ENCODE data around the gene UQCRC1. TPM values are rescaled to one million over a fixed set of nuclear protein-coding genes. Genes with fewer than 3 reads are reported as not detected.

Gene UQCRC1
- total RNA-seq (82.4 TPM), polyA plus RNA-seq (282 TPM)

DNA sequence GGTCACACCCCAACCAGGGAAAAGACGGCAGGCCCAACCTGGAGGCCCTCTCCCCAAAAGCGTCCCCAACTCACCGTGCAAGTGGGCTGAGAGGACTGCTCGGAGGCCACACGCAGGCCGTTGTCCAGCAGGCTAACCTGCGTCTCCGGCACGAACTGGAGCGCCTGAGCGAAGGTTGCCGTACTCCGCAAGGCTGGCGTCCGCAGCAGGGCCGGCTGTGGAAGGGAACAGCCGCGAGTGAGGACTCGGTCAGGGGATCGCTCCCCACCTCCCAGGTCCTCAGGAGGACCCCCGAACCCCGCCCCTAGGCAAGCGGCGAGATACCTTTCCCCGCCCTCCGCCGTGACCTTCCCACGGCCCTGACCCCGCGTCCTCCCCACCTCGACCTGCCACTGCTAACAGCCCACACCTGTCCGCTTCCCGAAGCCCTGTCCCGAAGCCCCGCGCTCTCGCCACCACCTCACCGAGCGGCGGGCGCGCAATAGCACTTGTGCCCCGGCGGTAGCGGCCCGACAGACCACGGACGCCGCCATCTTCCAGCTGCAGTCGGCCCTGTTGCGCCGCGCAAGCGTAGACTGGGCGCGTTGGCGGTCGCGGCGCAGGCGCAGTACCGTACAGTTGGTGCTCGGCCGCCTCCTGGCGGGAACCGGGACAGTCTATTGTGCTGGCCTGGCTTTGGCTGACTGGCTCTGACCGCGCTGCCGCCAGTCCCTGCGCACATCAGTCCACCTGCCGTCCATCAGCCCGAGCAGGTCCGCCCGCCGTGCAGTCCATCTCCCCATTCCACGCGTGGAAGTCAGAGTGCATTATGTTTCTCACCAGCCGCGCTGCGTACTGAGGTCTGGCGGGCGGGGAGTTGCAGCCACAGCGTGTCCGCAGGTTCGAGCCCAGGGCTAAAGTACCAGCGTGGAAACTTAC, at the start of gene UQCRC1:
TSS of gene UQCRC1 (minus strand) at position 559 of the 918 bp plus-strand sequence. CDS start at position 533, 26 bp downstream.
- 2% methylated on average over 86 of the region's 86 CpGs for WGBS

DNA sequence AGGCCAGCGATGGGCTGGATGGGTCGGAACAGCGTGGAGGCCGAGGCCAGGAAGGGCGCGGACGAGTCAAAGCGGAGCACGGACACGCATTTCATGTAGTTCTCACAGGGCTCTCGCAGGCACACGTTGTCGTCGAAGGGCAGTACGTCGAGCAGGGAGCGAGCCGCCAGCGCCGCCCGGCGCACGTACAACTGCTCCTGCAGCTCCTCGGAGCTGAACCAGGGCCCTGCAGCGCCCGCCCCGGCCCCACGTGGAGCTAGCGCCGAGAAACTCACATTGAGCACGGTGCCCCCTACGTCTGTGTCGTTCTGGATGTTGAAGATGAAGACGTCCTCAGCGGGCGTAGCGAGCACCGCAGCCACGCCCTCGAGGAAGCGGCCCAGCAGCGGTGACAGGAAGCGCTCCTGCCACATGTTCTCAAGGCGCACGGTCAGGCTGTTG, 47.4 kb upstream of the UQCRC1 start:
- 55% methylated on average over 45 of the region's 45 CpGs for WGBS
- peak overlapping the region; percentile 52 for H3K4me3 ChIP-seq (ENCODE audit: low read depth, low read length)
- no peak overlapping the region for H3K27ac ChIP-seq (ENCODE audit: low read depth)
- peaks cover 4% of the 10 kb centered on the region for H3K4me1 ChIP-seq (ENCODE audit: insufficient read depth)
- no peak for DNase-seq (ENCODE audit: extremely low spot score)
- no peaks in the 10 kb centered on the region for H3K36me3 ChIP-seq (ENCODE audit: insufficient read depth)

More for the DNA sequence above, at the start of gene UQCRC1:
- DNase-seq (ENCODE audit: extremely low spot score) = peak; percentile 59
- H3K27ac ChIP-seq (ENCODE audit: low read depth) = peak within 1 kb of the TSS; percentile 88
- peak within 1 kb of the TSS; percentile 75 for H3K4me3 ChIP-seq (ENCODE audit: low read depth, low read length)
- H3K4me1 ChIP-seq (ENCODE audit: insufficient read depth) = no peaks in the 10 kb centered on the region
- peaks cover 2% of the 10 kb centered on the region for H3K36me3 ChIP-seq (ENCODE audit: insufficient read depth)

DNA sequence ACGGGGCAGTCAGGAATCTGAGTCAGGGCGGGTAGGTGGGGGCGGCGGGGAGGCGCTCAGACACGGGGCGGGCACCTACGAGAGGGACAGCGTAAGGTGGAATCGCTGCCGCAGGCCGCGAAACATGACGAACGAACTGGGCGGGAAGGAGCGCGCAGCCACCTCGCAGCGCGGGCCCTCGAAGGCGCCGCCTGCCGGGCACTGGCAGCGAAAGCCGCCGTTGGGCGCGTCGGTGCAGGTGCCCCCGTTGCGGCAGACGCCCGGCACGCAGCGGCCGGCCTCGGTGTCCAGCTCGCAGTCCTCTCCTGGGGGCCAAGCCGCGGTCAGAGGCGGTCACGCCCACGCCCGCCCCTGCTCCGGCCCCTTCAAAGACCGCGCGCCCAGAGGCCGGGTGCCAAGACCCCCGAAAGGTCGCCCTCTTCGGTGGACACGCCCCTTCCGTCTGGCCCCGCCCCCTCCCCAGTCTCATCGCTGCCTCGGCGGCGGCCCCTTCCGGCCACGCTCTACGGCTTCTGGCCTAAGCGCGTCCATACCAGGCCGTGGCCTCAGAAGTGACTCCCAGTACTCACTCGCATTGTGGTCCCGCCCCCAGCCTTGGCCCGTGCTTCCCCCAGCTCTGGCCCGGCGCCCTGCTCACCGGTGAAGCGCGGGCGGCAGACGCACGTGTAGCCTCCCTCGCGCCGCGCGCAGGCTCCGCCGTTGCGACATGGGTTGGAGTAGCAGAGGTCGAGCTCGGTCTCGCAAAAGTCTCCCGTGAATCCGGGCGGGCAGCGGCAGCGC, 46.8 kb upstream of the UQCRC1 start:
- DNase-seq (ENCODE audit: extremely low spot score) = no peak

DNA sequence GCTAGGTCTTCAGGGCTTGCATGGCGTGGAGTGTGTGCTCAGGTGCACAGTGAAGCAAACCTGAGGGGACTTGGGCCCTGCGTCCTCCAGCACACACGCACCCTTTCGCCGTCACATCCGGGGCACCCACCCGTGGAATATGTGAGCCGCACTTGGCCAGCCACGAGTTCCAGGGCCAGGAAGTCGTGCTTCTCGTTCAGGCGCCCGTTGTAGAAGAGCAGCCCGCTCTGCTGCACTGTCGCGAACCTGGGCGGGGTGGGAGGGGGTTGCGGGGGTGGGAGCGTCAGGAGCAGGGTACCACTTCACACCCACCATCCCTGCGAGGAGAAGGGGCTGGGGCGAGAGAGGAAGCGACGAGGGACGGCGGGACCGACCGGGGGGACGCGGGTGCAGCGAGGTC, 46.2 kb upstream of the UQCRC1 start:
- Histone ChIP-seq H3K27ac (ENCODE audit: low read depth) (no peak overlapping the region), H3K4me1 (ENCODE audit: insufficient read depth) (no peaks in the 10 kb centered on the region), H3K4me3 (ENCODE audit: low read depth, low read length) (peak overlapping the region; percentile 52), H3K36me3 (ENCODE audit: insufficient read depth) (no peaks in the 10 kb centered on the region)
- DNase-seq (ENCODE audit: extremely low spot score) = no peak
- 13% methylated on average over 30 of the region's 30 CpGs for WGBS

More for the DNA sequence above, 46.8 kb upstream of the UQCRC1 start:
- H3K4me3 ChIP-seq (ENCODE audit: low read depth, low read length) = peak overlapping the region; percentile 52
- H3K27ac ChIP-seq (ENCODE audit: low read depth) = no peak overlapping the region
- H3K36me3 ChIP-seq (ENCODE audit: insufficient read depth) = no peaks in the 10 kb centered on the region
- peaks cover under 1% of the 10 kb centered on the region for H3K4me1 ChIP-seq (ENCODE audit: insufficient read depth)
- 2% methylated on average over 94 of the region's 94 CpGs for WGBS

DNA sequence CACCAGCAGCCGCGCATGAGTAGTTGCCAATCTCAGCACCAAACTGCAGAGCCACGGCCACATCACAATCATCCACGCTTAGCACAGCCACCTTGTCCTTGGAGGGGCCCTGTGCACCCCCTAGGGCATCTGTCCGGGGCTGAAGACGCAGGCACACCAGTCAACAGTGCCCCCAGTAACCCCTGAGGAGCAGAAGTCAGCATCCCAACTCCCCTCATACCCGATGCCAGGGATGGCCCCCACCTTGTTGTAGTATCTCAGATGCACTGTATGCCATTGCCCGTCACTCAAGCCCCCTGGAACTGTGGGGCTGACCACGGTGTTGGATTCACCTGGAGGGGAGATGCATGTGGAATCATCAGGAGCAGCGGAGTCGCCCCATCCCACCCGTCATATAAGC, 45.6 kb upstream of the UQCRC1 start:
- no peak overlapping the region for H3K27ac ChIP-seq (ENCODE audit: low read depth)
- no peak overlapping the region for H3K4me3 ChIP-seq (ENCODE audit: low read depth, low read length)
- no peaks in the 10 kb centered on the region for H3K36me3 ChIP-seq (ENCODE audit: insufficient read depth)
- DNase-seq (ENCODE audit: extremely low spot score) = no peak
- 92% methylated on average over 12 of the region's 12 CpGs for WGBS
- H3K4me1 ChIP-seq (ENCODE audit: insufficient read depth) = no peaks in the 10 kb centered on the region

DNA sequence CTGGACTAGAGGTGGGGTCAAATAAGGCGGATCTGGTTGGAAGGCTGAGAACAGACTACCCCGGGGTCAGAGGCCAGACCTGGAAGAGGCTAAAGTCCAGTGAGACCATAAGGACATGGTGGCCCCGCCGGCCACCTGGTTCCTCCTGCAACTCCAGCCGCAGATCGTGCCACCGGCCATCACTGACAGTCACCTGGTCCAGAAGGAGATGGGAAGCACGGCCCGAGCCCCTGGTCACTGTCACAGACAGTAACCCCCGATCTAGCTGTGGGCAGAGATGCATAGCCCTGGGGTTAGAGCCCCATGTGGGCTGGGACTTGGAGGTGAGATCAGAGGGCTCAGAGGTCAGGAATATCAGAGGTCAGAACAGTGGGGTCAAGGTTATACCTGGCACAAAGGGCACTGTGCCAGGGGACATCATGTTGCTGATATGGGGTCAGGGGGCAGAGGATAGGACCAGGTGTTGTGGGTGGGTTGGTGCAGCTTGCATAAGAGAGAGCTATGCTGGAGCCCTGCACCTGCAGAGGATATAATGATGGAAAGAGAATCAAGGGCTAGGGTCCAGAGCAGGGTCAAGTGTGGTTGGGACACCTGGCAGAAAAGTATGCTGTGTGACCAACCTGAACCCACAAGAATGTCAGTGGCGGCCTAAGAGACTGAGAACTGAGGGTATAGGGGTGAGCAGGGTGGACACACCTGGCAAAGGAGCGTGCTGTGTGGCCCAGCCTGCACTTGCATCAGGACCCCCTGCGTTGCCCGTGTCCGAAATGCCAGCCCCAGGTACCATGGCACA, 43.7 kb upstream of the UQCRC1 start:
- Histone ChIP-seq H3K4me1 (ENCODE audit: insufficient read depth) (no peaks in the 10 kb centered on the region), H3K36me3 (ENCODE audit: insufficient read depth) (no peaks in the 10 kb centered on the region), H3K4me3 (ENCODE audit: low read depth, low read length) (no peak overlapping the region), H3K27ac (ENCODE audit: low read depth) (no peak overlapping the region)
- DNase-seq (ENCODE audit: extremely low spot score) = no peak
- 95% methylated on average over 15 of the region's 15 CpGs for WGBS

DNA sequence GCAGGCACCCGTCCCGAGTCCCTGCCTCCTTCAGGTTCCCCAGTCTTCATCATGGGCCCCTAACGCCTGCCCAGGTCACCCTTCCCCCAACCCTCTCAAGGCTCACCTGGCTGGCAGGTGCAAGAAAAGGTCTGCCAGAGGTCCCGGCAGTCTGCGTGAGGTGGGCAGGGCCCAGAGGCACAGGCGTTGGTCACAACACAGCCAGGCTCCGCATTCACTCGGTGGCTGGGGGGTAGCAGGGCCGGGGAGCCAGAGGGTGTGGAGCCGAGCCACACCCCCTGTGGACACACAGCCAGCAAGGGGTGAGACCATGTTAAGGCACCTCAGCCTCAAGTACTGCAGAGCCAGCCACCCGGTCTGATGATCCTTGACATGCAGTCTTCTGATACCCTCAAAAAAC, 42.3 kb upstream of the UQCRC1 start:
- Histone ChIP-seq H3K4me3 (ENCODE audit: low read depth, low read length) (no peak overlapping the region), H3K36me3 (ENCODE audit: insufficient read depth) (no peaks in the 10 kb centered on the region), H3K27ac (ENCODE audit: low read depth) (no peak overlapping the region), H3K4me1 (ENCODE audit: insufficient read depth) (no peaks in the 10 kb centered on the region)
- DNase-seq (ENCODE audit: extremely low spot score) = no peak
- WGBS = 81% methylated on average over 11 of the region's 11 CpGs

DNA sequence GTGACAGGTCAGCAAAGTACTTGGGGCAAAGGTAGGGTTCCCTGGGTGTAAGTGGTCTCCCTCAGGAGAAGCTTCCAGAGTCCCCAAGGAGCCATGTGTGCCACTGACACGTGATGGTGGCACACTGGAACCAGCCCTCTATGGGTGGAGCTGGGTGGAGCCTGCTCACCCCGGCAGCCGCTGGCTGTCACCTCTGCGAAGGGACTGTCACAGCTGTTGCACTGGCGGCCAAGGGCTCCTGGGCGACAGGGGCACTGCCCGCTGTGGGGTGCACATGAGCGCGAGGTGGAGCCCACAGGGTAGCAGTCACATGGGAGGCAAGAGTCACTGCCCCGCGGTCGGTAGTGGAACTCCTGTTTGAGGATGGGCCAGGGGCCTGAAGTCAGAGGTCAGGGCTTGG, 41.3 kb upstream of the UQCRC1 start:
- no peaks in the 10 kb centered on the region for H3K36me3 ChIP-seq (ENCODE audit: insufficient read depth)
- WGBS = 87% methylated on average over 12 of the region's 12 CpGs
- H3K27ac ChIP-seq (ENCODE audit: low read depth) = no peak overlapping the region
- H3K4me1 ChIP-seq (ENCODE audit: insufficient read depth) = no peaks in the 10 kb centered on the region
- no peak overlapping the region for H3K4me3 ChIP-seq (ENCODE audit: low read depth, low read length)
- DNase-seq (ENCODE audit: extremely low spot score) = no peak

DNA sequence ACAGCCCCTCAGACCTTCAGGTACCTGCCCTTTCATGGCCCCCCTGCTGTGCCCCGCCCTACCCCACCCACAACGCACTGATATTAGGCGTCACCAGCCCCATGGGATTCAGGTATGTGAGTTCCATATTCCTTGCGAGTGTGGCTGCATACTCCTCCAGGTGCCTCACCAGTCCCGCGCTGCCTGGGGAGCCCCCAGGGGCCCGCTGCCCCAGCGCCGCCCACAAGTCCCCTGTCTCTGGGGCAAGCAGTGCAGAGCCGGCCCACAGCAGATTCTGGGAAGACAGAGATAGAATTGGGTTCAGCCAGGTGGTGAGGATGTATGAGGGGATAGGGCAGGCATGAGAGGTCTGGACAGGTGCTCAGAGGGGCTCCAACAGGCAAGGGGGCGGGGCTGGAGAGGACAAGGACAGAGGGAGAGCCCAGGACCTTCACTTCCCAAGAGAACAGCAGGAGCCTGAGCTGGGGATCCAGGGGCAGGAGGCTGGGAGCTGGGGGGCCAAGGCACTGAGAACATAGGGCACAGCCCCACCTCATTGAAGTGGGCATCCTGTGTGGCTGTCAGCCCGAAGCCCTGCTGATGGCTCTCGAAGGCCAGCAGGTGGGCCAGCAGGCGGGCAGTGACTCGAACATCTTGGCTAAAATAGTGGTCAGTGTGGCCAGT, 38.9 kb upstream of the UQCRC1 start:
- no peak overlapping the region for H3K4me3 ChIP-seq (ENCODE audit: low read depth, low read length)
- WGBS = 88% methylated on average over 15 of the region's 15 CpGs
- H3K36me3 ChIP-seq (ENCODE audit: insufficient read depth) = no peaks in the 10 kb centered on the region
- H3K4me1 ChIP-seq (ENCODE audit: insufficient read depth) = no peaks in the 10 kb centered on the region
- DNase-seq (ENCODE audit: extremely low spot score) = no peak
- no peak overlapping the region for H3K27ac ChIP-seq (ENCODE audit: low read depth)

DNA sequence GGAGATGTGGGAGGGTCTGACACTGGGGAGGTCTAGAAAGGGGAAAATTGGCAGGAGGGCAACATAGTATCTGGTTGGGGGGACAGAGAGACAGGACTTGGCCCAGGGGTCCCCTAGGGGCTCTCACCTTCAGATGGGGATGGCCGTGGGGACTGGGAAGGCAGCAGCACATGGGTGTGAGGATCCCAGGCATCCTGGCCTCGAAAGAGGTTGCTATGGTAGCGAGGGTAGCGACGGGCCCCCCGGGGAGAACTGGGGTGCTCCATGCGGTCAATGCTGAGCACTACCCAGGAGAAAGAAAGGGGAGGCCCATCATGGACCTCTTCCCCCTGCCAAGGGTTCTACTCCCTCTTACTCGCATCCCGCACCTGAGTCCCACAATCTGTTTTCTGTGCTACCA, 38.3 kb upstream of the UQCRC1 start:
- WGBS = 88% methylated on average over 9 of the region's 9 CpGs
- H3K4me3 ChIP-seq (ENCODE audit: low read depth, low read length) = no peak overlapping the region
- DNase-seq (ENCODE audit: extremely low spot score) = no peak
- no peaks in the 10 kb centered on the region for H3K36me3 ChIP-seq (ENCODE audit: insufficient read depth)
- no peaks in the 10 kb centered on the region for H3K4me1 ChIP-seq (ENCODE audit: insufficient read depth)
- no peak overlapping the region for H3K27ac ChIP-seq (ENCODE audit: low read depth)

DNA sequence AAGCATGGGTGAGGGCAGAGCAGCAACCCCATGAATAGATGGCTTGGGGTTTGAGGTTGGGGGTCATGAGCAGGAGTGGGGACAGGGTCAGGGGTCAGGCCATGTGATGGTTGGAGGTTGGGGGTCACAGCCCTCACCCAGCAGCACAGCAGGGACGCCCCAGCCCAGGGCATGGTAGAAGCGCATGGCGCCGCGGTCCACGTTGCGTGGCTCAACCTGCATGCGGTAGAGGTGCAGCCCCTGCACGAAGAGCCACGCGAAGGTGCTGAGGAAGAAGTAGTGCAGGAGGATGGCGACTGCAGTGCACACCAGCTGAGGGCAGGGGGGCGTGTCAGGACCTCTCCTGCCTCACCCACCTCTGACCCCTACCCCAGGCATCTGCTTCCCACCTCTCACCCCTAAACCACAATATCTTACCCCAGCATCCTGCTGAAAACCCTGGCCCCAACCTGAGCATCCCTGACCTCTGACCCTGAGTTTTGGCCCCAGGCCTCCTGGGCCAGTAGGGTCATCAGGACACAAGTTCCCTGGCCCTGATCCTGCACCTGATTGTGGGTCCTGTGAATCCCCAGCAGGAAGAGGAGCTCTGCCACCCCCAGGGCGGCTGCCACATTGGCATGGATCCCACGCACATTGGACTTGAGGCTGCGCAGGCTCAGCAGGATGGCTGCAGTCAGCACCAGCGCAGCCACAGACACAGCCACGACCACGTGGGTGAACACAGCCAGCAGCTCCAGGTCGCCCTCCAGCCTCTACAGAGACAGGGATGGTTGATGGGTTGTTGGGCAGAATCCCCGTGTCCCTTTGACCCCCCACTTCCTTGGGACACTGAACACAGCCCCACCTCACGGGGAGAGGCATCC, 35.7 kb upstream of the UQCRC1 start:
- Histone ChIP-seq H3K36me3 (ENCODE audit: insufficient read depth) (no peaks in the 10 kb centered on the region), H3K27ac (ENCODE audit: low read depth) (no peak overlapping the region), H3K4me1 (ENCODE audit: insufficient read depth) (no peaks in the 10 kb centered on the region), H3K4me3 (ENCODE audit: low read depth, low read length) (no peak overlapping the region)
- 89% methylated on average over 22 of the region's 22 CpGs for WGBS
- DNase-seq (ENCODE audit: extremely low spot score) = no peak

DNA sequence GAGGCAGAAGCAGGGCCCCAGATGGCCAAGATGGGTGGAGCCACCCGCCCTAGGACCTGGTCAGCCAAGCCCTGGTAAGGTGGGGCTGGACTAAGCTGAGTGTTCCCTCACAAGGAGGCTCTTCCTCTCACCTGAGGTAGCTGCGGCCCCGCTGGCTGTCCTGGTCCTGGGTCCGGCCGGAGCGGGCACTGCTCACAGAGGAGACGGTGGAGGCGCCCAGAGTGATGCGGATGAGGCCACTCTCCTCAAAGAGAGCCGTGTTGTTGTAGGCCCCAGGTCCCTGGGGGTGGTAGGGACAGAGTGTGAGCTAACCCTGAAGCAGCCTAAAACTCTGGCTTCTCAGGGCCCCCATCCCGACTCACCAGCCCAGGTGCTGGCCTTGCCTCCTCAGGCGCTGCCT, 33.2 kb upstream of the UQCRC1 start:
- WGBS = 91% methylated on average over 12 of the region's 12 CpGs
- H3K4me1 ChIP-seq (ENCODE audit: insufficient read depth) = no peaks in the 10 kb centered on the region
- no peak for DNase-seq (ENCODE audit: extremely low spot score)

More for the DNA sequence above, 33.2 kb upstream of the UQCRC1 start:
- Histone ChIP-seq H3K27ac (ENCODE audit: low read depth) (no peak overlapping the region), H3K36me3 (ENCODE audit: insufficient read depth) (no peaks in the 10 kb centered on the region), H3K4me3 (ENCODE audit: low read depth, low read length) (no peak overlapping the region)

Measured in urinary bladder (tissue), 4 donors.